ENCODE results near the gene CACNA2D3. TPM values are rescaled to one million over a fixed set of nuclear protein-coding genes. Genes with fewer than 3 reads are reported as not detected.

Gene CACNA2D3
- total and polyA plus RNA-seq, 2 donors from 2014 or later, result 5.7 to 11.2 TPM

DNA sequence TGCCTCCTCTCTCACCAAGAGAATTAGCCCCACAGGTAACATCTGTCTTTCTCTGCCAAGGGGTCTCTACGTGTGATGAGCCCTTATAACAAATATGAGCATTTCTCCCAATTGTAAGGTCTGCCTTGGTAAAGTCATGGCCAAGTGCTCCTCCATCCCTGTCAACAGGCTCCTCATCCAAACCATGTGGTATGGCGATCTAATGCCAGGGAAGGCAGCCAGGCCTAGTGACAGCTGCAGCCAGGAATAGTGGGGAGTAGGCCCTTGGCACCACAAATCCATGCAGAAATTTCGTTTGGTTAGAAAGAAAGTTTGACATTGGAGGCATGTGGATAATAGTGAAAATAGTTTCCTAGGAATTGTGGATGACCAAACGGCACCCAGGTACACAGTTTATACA, 810.3 kb downstream of the CACNA2D3 start:
- H3K27me3 ChIP-seq (ENCODE audit: control insufficient read depth, insufficient read depth, low read length), result no peaks in the 10 kb centered on the region
- no peaks in the 10 kb centered on the region for H3K36me3 ChIP-seq (ENCODE audit: control insufficient read depth in 2 of 3, insufficient read depth in 3 of 3, low read length in 3 of 3)
- no peak for DNase-seq
- TF ChIP-seq, protein P1, sequence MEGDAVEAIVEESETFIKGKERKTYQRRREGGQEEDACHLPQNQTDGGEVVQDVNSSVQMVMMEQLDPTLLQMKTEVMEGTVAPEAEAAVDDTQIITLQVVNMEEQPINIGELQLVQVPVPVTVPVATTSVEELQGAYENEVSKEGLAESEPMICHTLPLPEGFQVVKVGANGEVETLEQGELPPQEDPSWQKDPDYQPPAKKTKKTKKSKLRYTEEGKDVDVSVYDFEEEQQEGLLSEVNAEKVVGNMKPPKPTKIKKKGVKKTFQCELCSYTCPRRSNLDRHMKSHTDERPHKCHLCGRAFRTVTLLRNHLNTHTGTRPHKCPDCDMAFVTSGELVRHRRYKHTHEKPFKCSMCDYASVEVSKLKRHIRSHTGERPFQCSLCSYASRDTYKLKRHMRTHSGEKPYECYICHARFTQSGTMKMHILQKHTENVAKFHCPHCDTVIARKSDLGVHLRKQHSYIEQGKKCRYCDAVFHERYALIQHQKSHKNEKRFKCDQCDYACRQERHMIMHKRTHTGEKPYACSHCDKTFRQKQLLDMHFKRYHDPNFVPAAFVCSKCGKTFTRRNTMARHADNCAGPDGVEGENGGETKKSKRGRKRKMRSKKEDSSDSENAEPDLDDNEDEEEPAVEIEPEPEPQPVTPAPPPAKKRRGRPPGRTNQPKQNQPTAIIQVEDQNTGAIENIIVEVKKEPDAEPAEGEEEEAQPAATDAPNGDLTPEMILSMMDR (IDR thresholded peaks at IDR 0.05; ENCODE audit: borderline replicate concordance, extremely low read depth, insufficient read depth), result no peak
- no peaks in the 10 kb centered on the region for H3K9me3 ChIP-seq (ENCODE audit: control insufficient read depth in 2 of 3, insufficient read depth in 1 of 3, low read length in 3 of 3)
- no peak overlapping the region for H3K9ac ChIP-seq (ENCODE audit: low read length in 3 of 3)
- H3K4me1 ChIP-seq (ENCODE audit: control insufficient read depth in 2 of 3, insufficient read depth in 2 of 3, low read depth in 1 of 3, low read length in 3 of 3), result no peaks in the 10 kb centered on the region
- intact Hi-C loops (cut with DNase I), result no loop called here
- H3K27ac ChIP-seq (ENCODE audit: low read depth in 2 of 2, low read length in 2 of 2), result no peak overlapping the region
- FAIRE-seq, result no peak
- H3K4me3 ChIP-seq (ENCODE audit: low read length in 3 of 3), result no peak overlapping the region

DNA sequence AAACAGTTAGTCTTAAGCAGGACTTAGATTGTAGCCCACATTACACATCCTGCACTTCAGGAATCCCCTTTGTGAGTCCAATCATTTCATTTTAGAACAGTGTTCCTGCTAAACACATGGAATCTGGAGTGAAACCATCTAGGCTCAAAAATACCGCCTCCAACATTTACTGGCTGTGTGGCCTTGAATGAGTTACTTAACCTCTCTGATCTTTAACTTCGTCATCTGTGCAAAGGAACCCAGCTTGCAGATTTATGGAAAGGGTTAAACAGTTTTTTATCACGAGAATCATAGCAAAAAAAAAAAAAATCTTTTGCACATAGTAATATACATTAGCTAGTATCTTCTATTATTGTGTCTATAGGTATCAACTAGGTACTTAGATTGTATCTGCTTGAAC, 813.5 kb downstream of the CACNA2D3 start:
- Histone ChIP-seq H3K36me3 (ENCODE audit: control insufficient read depth in 2 of 3, insufficient read depth in 3 of 3, low read length in 3 of 3) (no peaks in the 10 kb centered on the region), H3K9me3 (ENCODE audit: control insufficient read depth in 2 of 3, insufficient read depth in 1 of 3, low read length in 3 of 3) (no peaks in the 10 kb centered on the region), H3K27ac (ENCODE audit: low read depth in 2 of 2, low read length in 2 of 2) (no peak overlapping the region), H3K27me3 (ENCODE audit: control insufficient read depth, insufficient read depth, low read length) (no peaks in the 10 kb centered on the region), H3K4me3 (ENCODE audit: low read length in 3 of 3) (no peak overlapping the region), H3K9ac (ENCODE audit: low read length in 3 of 3) (no peak overlapping the region), H3K4me1 (ENCODE audit: control insufficient read depth in 2 of 3, insufficient read depth in 2 of 3, low read depth in 1 of 3, low read length in 3 of 3) (no peaks in the 10 kb centered on the region)
- FAIRE-seq, result no peak
- intact Hi-C loops (cut with DNase I), result no loop called here
- TF ChIP-seq, protein P1 (IDR thresholded peaks at IDR 0.05; ENCODE audit: borderline replicate concordance, extremely low read depth, insufficient read depth), result no peak
- no peak for DNase-seq

DNA sequence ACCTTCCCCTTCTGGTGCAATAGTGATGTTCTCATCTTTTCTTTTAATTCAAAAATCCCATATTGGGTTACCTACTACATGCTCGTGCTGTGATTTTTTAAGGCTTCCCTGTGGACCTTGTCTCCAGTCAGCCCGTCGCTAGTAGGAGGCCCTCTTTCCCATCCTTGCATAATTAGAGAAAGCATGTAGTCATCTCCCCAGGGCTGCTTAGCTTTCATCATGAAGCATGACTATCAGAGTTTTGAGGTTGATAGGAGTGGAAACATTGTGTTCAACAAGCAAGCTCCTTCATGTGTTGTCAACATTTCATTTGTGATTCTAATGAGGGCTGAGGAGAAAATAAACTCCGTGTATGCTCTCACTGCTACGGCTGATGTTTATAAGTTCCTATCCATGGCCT, 814.2 kb downstream of the CACNA2D3 start:
- intact Hi-C loops (cut with DNase I), result no loop called here
- FAIRE-seq, result no peak

More for the DNA sequence above, 814.2 kb downstream of the CACNA2D3 start:
- no peaks in the 10 kb centered on the region for H3K4me1 ChIP-seq (ENCODE audit: control insufficient read depth in 2 of 3, insufficient read depth in 2 of 3, low read depth in 1 of 3, low read length in 3 of 3)
- no peaks in the 10 kb centered on the region for H3K9me3 ChIP-seq (ENCODE audit: control insufficient read depth in 2 of 3, insufficient read depth in 1 of 3, low read length in 3 of 3)
- TF ChIP-seq, protein P1 (IDR thresholded peaks at IDR 0.05; ENCODE audit: borderline replicate concordance, extremely low read depth, insufficient read depth), result no peak
- H3K36me3 ChIP-seq (ENCODE audit: control insufficient read depth in 2 of 3, insufficient read depth in 3 of 3, low read length in 3 of 3), result no peaks in the 10 kb centered on the region
- no peak for DNase-seq
- H3K27ac ChIP-seq (ENCODE audit: low read depth in 2 of 2, low read length in 2 of 2), result no peak overlapping the region
- no peaks in the 10 kb centered on the region for H3K27me3 ChIP-seq (ENCODE audit: control insufficient read depth, insufficient read depth, low read length)
- no peak overlapping the region for H3K9ac ChIP-seq (ENCODE audit: low read length in 3 of 3)
- H3K4me3 ChIP-seq (ENCODE audit: low read length in 3 of 3), result no peak overlapping the region

Data from kidney (tissue), 14 donors.